Fibroblast of lung (primary cell): ENCODE data around the gene FBXL12.

Experiments used
- CTCF ChIP-seq, 2 donors: IDR thresholded peaks in 1 of 2; conservative IDR thresholded peaks in 1 of 2; 1 replicate in 1 of 2; 2 replicates in 1 of 2; pipeline ENCODE4 v1.5.1; 2011 to 2012; ENCODE audit warnings: low read length in 2 of 2, control low read depth in 1 of 2, inconsistent platforms in 1 of 2, low read depth in 1 of 2, mild to moderate bottlenecking in 1 of 2
- EZH2 ChIP-seq: IDR thresholded peaks from 2 replicates; pipeline ENCODE4 v1.5.1; 2012; ENCODE audit warnings: low read length, control low read depth, mild to moderate bottlenecking; ENCODE audit errors: missing control alignments

DNA sequence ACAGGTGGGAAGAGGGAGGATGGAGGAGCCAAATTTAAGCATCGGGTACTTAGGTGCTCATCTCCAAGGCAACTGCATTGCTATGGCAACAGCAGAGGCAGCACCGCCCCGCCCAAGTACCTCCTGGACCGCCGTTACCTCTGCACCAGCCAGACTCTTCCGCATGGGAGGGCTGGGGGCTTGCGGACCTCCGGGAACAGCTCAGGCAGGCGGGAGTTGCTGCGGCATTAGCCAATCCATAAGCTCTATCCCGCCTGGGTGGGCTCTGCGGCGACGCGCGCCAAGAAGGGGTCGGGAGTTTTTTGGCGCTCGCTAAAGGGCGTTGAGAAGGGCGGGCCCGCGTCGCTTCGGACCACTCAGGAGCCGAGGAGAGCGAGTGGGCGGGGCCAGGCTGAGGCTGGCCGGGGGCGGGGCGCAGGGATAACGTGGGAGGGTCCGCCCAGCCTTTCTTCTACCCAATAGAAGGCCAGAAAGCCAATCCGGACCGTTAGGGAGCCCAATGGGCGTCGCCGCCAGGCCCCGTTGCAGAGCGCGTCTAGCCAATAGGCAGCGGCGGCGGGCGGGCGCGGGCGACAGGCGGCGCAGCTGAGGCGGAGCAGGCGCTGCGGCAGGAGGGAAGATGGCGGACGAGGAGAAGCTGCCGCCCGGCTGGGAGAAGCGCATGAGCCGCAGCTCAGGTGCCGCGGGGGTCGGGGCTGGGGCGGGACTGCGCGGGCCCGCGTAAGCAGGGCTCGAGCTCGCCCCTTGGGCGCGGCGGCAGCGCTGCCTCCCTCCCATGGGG, 16.0 kb upstream of the FBXL12 start, which contains the start of gene PIN1:
- TF ChIP-seq CTCF (conservative IDR thresholded peaks at IDR 0.05 in 1 of 2, IDR thresholded peaks at IDR 0.05 in 1 of 2; ENCODE audit: low read depth in 1 of 2, low read length in 2 of 2) (peak; percentile 36 to 39), EZH2 (no peak)
